SK-N-SH (cell line): ENCODE data around the gene SPEF2.

Source experiments
- CTCF ChIP-seq: fragments of 200-600 bp; sonication (generic); IDR thresholded peaks from 2 replicates; pipeline ENCODE4 v1.6.1; 2017; ENCODE audit warnings: antibody characterized with exemption, mild to moderate bottlenecking, moderate library complexity
- EP300 ChIP-seq, 2 experiments: IDR thresholded peaks; 2 replicates each; pipeline versions ENCODE4 v1.4.0 to v1.6.1; 2012; ENCODE audit warnings: borderline replicate concordance in 1 of 2, low read depth in 1 of 2, low read length in 1 of 2
- EZH2phosphoT487 ChIP-seq: fragments of 200-600 bp; sonication (generic); IDR thresholded peaks from 2 replicates; pipeline ENCODE4 v1.6.1; 2017; ENCODE audit warnings: low read depth, mixed run types, mild to moderate bottlenecking, antibody characterized with exemption, moderate library complexity, borderline replicate concordance
- FOXJ3 ChIP-seq: sonication (generic); formaldehyde crosslinking; IDR thresholded peaks from 2 replicates; pipeline ENCODE4 v1.5.1; 2020; ENCODE audit warnings: mild to moderate bottlenecking, missing genetic modification reagents
- FOXM1 ChIP-seq: IDR thresholded peaks from 2 replicates; pipeline ENCODE4 v1.4.0; 2012; ENCODE audit warnings: low read depth, mild to moderate bottlenecking
- GABPA ChIP-seq: IDR thresholded peaks from 2 replicates; pipeline ENCODE4 v1.4.0; 2012; ENCODE audit warnings: low read depth, mild to moderate bottlenecking
- IRF3 ChIP-seq: fragments of 150-350 bp; IDR thresholded peaks from 2 replicates; pipeline ENCODE4 v1.6.1; 2016; ENCODE audit warnings: mild to moderate bottlenecking, low read depth, low read length
- MAX ChIP-seq: IDR thresholded peaks from 2 replicates; pipeline ENCODE4 v1.4.0; 2012; ENCODE audit warnings: low read depth
- POLR2AphosphoS5 ChIP-seq: IDR thresholded peaks from 2 replicates; pipeline ENCODE4 v1.6.1; 2012; ENCODE audit warnings: low read depth, low read length
- REST ChIP-seq: IDR thresholded peaks from 2 replicates; pipeline ENCODE4 v1.6.1; 2012; ENCODE audit warnings: mild to moderate bottlenecking, low read depth, low read length, moderate library complexity
- TAF1 ChIP-seq: IDR thresholded peaks from 2 replicates; pipeline ENCODE4 v1.6.1; 2012; ENCODE audit warnings: low read depth, mild to moderate bottlenecking, low read length, moderate library complexity, borderline replicate concordance
- USF2 ChIP-seq: fragments of 150-350 bp; IDR thresholded peaks from 2 replicates; pipeline ENCODE4 v1.6.1; 2017; ENCODE audit warnings: antibody characterized with exemption, low read length, low read depth, borderline replicate concordance

- TF ChIP-seq FOXJ3 (CRISPR knock-in tag): no peak
- TF ChIP-seq POLR2AphosphoS5: no peak
- no peak for TF ChIP-seq EP300 (IDR thresholded peaks at IDR 0.05; ENCODE audit: borderline replicate concordance in 1 of 2, low read depth in 1 of 2, low read length in 1 of 2)
- no peak for TF ChIP-seq CTCF
- TF ChIP-seq IRF3: no peak
- TF ChIP-seq USF2: no peak
- no peak for TF ChIP-seq GABPA
- no peak for TF ChIP-seq MAX
- TF ChIP-seq REST: no peak
- no peak for TF ChIP-seq EZH2phosphoT487
- no peak for TF ChIP-seq FOXM1
- no peak for TF ChIP-seq TAF1
These were observed 159.1 kb downstream of the SPEF2 start for GRCh38 chr5:35776757-35777156.
